MM.1S (cell line): ENCODE measurements around the gene PTPN2.

ENCODE experiments used
- EZH2 ChIP-seq: fragments of 300-600 bp; sonication (generic); optimal IDR thresholded peaks from 2 replicates; pipeline ENCODE3; 2017; ENCODE audit warnings: low read depth, mild to moderate bottlenecking, antibody characterized with exemption, low read length, mixed read lengths
- EZH2phosphoT487 ChIP-seq: fragments of 300-600 bp; sonication (generic); IDR thresholded peaks from 2 replicates; pipeline ENCODE4 v1.6.1; 2018; ENCODE audit warnings: antibody characterized with exemption, low read length
- TF ChIP-seq, protein P1 (sequence below): fragments of 300-600 bp; sonication (generic); IDR thresholded peaks from 2 replicates; pipeline ENCODE4 v1.5.1; 2016; ENCODE audit warnings: antibody characterized with exemption, low read length, mixed read lengths

DNA sequence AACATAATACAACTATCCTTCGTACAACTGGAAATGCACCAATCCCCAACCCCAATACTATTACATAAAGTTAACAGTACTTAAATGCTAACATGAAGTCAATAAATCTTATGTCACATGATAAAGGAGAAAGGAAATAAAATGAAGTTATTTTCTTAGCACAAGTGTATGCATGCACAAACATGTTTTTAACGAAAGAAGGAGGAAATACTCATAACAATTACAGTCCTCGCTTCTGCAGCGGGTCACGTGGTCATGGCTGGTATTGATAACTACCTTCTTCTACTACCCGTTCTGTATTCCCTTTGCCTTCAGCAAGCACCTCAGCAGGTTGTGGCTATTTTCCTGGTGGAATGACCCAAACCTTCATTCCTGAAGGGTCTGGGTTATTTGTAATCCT, 129.5 kb downstream of the PTPN2 start:
- TF ChIP-seq, protein P1, sequence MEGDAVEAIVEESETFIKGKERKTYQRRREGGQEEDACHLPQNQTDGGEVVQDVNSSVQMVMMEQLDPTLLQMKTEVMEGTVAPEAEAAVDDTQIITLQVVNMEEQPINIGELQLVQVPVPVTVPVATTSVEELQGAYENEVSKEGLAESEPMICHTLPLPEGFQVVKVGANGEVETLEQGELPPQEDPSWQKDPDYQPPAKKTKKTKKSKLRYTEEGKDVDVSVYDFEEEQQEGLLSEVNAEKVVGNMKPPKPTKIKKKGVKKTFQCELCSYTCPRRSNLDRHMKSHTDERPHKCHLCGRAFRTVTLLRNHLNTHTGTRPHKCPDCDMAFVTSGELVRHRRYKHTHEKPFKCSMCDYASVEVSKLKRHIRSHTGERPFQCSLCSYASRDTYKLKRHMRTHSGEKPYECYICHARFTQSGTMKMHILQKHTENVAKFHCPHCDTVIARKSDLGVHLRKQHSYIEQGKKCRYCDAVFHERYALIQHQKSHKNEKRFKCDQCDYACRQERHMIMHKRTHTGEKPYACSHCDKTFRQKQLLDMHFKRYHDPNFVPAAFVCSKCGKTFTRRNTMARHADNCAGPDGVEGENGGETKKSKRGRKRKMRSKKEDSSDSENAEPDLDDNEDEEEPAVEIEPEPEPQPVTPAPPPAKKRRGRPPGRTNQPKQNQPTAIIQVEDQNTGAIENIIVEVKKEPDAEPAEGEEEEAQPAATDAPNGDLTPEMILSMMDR, result no peak
- TF ChIP-seq EZH2phosphoT487 (no peak), EZH2 (no peak)
